Measurements from ENCODE around the gene GSK3A.
A peak's percentile ranks its signal among the peaks of the same experiment; 100 is the strongest.

The GSK3A gene

GRCh38 chr19:42214810-42215485 lies 27.5 kb downstream of the GSK3A start:
- H3K4me3 Mint-ChIP-seq = peak overlapping the region; percentile 94
- peak overlapping the region; percentile 99 for H3K27ac Mint-ChIP-seq
- ATAC-seq = no peak
- H3K36me3 Mint-ChIP-seq = peaks cover 84% of the 10 kb centered on the region
- DNase-seq (ENCODE audit: low spot score in 2 of 2) = no peak
- peaks cover 62% of the 10 kb centered on the region for H3K4me1 Mint-ChIP-seq
- no peaks in the 10 kb centered on the region for H3K9me3 Mint-ChIP-seq

DNA sequence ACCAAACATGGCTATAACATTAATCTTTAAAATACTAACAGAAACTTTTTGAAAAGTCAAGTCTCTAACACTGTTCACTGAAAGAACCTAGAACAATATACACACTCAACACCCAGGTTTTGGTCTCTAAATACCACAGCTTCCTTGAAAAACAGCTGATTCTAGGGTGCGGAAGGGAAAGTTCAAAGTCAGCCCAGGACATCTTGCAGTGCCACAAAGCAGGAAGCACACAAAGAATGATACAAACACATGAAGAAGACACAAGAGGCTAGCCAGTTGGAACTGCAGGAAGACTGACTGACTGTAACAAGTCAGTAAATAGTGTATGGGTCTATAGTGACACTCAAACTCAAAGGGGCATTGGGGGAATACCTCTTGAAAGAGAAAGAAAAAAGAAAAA lies 29.5 kb downstream of the GSK3A start:
- DNase-seq (ENCODE audit: low spot score in 2 of 2) (no peak), ATAC-seq (no peak)
- Mint-ChIP-seq H3K36me3 (peaks cover 95% of the 10 kb centered on the region), H3K9me3 (no peaks in the 10 kb centered on the region), H3K27ac (peak overlapping the region; percentile 99), H3K4me3 (no peak overlapping the region), H3K4me1 (peaks cover 63% of the 10 kb centered on the region)

DNA sequence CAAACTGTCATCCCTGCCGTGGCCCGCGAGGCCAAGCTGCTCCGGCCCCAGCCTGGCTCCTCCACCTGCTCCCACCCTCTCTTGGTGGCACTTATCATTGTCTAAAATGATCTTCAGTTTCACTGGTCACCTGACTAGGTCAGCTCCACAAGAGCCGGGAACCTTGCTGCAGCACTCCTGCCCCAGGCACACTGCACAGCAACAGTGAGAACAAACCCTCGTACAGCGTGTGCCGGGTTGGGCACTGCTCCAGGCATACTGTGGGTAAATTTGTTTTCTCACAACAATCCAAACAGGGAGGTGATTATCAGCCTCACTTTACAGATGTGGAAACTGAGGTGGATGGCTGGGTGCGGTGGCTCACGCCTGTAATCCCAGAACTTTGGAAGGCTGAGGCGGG lies 33.8 kb downstream of the GSK3A start:
- no peak for ATAC-seq
- no peak for DNase-seq (ENCODE audit: low spot score in 2 of 2)
- peaks cover 63% of the 10 kb centered on the region for H3K4me1 Mint-ChIP-seq
- H3K36me3 Mint-ChIP-seq = peaks cover 100% of the 10 kb centered on the region
- H3K9me3 Mint-ChIP-seq = no peaks in the 10 kb centered on the region
- peak overlapping the region; percentile 91 for H3K27ac Mint-ChIP-seq
- H3K4me3 Mint-ChIP-seq = peak overlapping the region; percentile 51

- peak overlapping the region; percentile 51 for H3K4me3 Mint-ChIP-seq
- H3K4me1 Mint-ChIP-seq = peaks cover 63% of the 10 kb centered on the region
- H3K9me3 Mint-ChIP-seq = no peaks in the 10 kb centered on the region
- H3K27ac Mint-ChIP-seq = peak overlapping the region; percentile 91
- ATAC-seq (peak; percentile 57), DNase-seq (ENCODE audit: low spot score in 2 of 2) (no peak)
- H3K36me3 Mint-ChIP-seq = peaks cover 100% of the 10 kb centered on the region
Measured at GRCh38 chr19:42207767-42208271, 34.6 kb downstream of the GSK3A start.

DNA sequence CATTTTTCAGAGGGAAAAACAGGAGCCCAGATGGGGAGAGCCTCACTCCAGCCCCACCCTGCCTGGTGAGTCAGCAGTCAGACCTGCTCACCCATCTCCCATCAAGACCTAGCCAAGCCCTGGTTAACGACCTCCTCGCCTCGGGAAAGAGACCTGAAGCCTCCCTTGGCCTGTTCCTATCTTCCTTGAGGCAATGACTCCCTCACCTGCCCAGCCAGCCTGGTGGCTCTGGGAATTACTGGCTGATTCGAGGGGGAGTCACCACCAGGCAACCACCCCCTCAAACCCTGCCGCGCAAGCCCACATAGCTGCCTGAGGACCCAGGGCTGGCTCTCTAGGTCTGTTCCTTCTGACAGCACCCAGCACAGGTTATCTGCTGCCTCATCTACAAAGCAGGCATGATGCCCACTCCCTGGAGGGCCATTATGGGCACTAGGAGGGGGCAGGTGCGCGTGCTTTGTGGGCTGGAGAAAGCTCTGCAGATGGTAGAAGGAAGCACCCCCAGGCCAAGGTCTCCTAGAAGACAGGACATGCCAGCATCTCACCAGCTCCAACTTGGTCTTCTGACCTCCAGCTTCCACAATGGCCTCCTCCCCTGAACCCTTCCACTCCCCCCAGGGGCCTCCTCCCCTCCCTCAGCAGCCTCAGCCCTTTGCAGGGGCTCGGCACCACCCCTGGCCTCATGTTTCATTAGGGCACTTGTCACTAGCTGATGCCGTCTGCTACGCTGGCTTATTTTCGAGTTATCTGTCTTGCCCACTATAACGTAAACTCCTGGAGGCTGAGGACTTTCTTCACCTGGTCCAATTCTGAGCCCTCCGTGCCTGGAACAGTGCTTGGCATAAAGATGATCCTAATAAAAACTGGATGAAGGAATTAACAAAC lies 35.3 kb downstream of the GSK3A start:
- Mint-ChIP-seq H3K4me1 (peaks cover 67% of the 10 kb centered on the region), H3K9me3 (no peaks in the 10 kb centered on the region), H3K4me3 (peak overlapping the region; percentile 51), H3K27ac (peak overlapping the region; percentile 91), H3K36me3 (peaks cover 98% of the 10 kb centered on the region)
- DNase-seq (ENCODE audit: low spot score in 2 of 2) (no peak), ATAC-seq (no peak)

DNA sequence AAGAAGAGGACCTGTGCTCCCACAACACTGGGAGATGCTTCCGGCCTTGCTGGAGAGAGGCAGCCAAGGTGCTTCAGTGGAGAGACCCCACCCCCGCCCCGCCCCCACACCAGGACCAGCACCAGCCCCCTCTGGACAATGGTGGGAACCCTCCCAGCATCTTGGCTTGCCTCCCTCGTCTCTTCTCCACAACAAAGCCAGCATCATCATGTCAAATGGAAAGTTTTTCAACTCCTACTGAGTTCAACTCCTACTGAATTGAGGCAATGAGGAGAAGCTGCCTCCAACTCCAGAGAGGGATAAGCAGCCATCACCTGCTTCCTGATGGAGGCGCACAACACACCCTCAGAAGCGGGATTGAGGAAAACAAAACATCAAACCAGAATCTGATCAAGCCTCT lies 37.7 kb downstream of the GSK3A start:
- ATAC-seq (no peak), DNase-seq (ENCODE audit: low spot score in 2 of 2) (no peak)
- H3K27ac Mint-ChIP-seq = peak overlapping the region; percentile 94
- H3K36me3 Mint-ChIP-seq = peaks cover 97% of the 10 kb centered on the region
- peaks cover 86% of the 10 kb centered on the region for H3K4me1 Mint-ChIP-seq
- H3K4me3 Mint-ChIP-seq = no peak overlapping the region
- no peaks in the 10 kb centered on the region for H3K9me3 Mint-ChIP-seq

DNA sequence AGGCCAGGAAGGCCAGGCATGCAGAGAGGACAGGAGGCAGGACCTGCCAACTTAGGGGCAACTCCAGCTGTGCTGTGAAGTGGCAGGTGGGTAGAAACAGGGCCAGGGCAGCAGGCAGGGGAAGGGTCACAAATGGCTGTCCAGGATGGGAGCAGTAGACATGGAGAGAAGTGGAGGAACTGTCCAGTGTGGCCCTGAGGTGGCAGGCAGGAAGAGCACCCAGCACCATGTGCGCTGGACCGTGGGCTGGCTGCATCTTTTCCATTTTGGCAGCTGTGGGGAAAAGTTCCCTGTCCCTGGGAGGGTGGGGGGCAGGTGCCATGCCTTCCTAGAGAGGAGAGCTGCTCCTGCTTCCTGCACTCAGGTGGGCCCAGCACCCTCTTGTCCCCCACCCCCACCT lies 38.7 kb downstream of the GSK3A start:
- peaks cover 97% of the 10 kb centered on the region for H3K36me3 Mint-ChIP-seq

DNA sequence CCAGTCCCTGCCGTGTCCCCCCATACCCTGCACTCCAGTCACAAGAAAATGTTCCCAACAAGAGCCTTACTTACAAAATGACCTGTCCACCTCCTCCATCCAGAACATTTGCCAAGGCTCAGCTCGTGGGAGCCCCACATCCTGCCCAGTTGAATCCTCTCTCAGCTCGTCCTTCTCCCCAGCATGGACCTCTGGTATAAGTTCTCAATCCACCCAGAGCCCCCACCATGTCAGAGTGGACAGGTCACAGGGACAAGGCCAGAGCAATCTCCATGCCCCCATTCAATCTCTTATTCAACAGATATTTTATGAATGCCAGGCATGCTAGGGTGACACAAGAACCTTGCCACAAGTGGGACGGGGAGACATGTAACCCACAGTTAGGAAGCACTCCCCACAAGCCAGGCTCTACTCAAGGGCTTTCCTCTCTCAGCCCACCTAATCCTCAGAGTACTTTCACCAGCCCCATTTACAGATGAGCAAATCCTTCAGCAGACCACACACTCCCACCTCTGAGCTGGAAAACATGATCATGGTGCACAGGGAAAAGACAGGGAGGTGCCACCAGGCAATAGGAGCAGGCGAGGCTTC lies 40.0 kb downstream of the GSK3A start:
- Mint-ChIP-seq H3K36me3 (peaks cover 97% of the 10 kb centered on the region), H3K9me3 (no peaks in the 10 kb centered on the region), H3K27ac (peak overlapping the region; percentile 94), H3K4me3 (peak overlapping the region; percentile 81), H3K4me1 (peaks cover 84% of the 10 kb centered on the region)
- no peak for DNase-seq (ENCODE audit: low spot score in 2 of 2)
- no peak for ATAC-seq

More for the DNA sequence above, 38.7 kb downstream of the GSK3A start:
- Mint-ChIP-seq H3K4me3 (no peak overlapping the region), H3K4me1 (peaks cover 89% of the 10 kb centered on the region), H3K27ac (peak overlapping the region; percentile 94), H3K9me3 (no peaks in the 10 kb centered on the region)
- ATAC-seq (no peak), DNase-seq (ENCODE audit: low spot score in 2 of 2) (no peak)

GRCh38 chr19:42201489-42202289 lies 40.7 kb downstream of the GSK3A start:
- DNase-seq (ENCODE audit: low spot score in 2 of 2) = peak in 1 of 2 donors; percentile 79
- peak overlapping the region; percentile 81 for H3K4me3 Mint-ChIP-seq
- no peaks in the 10 kb centered on the region for H3K9me3 Mint-ChIP-seq
- peak overlapping the region; percentile 94 for H3K27ac Mint-ChIP-seq
- peaks cover 85% of the 10 kb centered on the region for H3K4me1 Mint-ChIP-seq
- ATAC-seq = peak; percentile 74
- H3K36me3 Mint-ChIP-seq = peaks cover 96% of the 10 kb centered on the region

GRCh38 chr19:42200116-42200715 lies 42.2 kb downstream of the GSK3A start:
- H3K4me1 Mint-ChIP-seq = peaks cover 86% of the 10 kb centered on the region
- H3K36me3 Mint-ChIP-seq = peaks cover 94% of the 10 kb centered on the region
- no peak for ATAC-seq
- DNase-seq (ENCODE audit: low spot score in 2 of 2) = no peak
- H3K27ac Mint-ChIP-seq = peak overlapping the region; percentile 94
- peak overlapping the region; percentile 81 for H3K4me3 Mint-ChIP-seq
- H3K9me3 Mint-ChIP-seq = no peaks in the 10 kb centered on the region

GRCh38 chr19:42199440-42200115 lies 42.8 kb downstream of the GSK3A start:
- Mint-ChIP-seq H3K9me3 (no peaks in the 10 kb centered on the region), H3K36me3 (peaks cover 88% of the 10 kb centered on the region), H3K27ac (peak overlapping the region; percentile 94), H3K4me3 (peak overlapping the region; percentile 81), H3K4me1 (peaks cover 82% of the 10 kb centered on the region)
- ATAC-seq (peak; percentile 68), DNase-seq (ENCODE audit: low spot score in 2 of 2) (peak in 1 of 2 donors; percentile 80)

GRCh38 chr19:42198676-42199439 lies 43.5 kb downstream of the GSK3A start:
- H3K4me3 Mint-ChIP-seq = peak overlapping the region; percentile 81
- no peaks in the 10 kb centered on the region for H3K9me3 Mint-ChIP-seq
- ATAC-seq = peak; percentile 70
- H3K27ac Mint-ChIP-seq = peak overlapping the region; percentile 94
- peaks cover 80% of the 10 kb centered on the region for H3K36me3 Mint-ChIP-seq
- DNase-seq (ENCODE audit: low spot score in 2 of 2) = peak in 1 of 2 donors; percentile 79
- H3K4me1 Mint-ChIP-seq = peaks cover 75% of the 10 kb centered on the region

- Mint-ChIP-seq H3K36me3 (peaks cover 67% of the 10 kb centered on the region), H3K27ac (no peak overlapping the region), H3K4me3 (no peak overlapping the region), H3K9me3 (peaks cover 3% of the 10 kb centered on the region), H3K4me1 (peaks cover 61% of the 10 kb centered on the region)
- DNase-seq (ENCODE audit: low spot score in 2 of 2) (no peak), ATAC-seq (no peak)
Measured at GRCh38 chr19:42197375-42197817, 45.0 kb downstream of the GSK3A start.
